B cell (primary cell): Measurements from ENCODE around the gene RAD9A. TPM values are rescaled to one million over a fixed set of nuclear protein-coding genes. Genes with fewer than 3 reads are reported as not detected.

Experiments
- ATAC-seq: fragments of 200-7000 bp; cut with Tn5 transposase; one replicate; pipeline ENCODE4 v1.10.0; 2021; ENCODE audit warnings: low read depth, mild to moderate bottlenecking, moderate number of reproducible peaks, moderate library complexity
- CTCF ChIA-PET: fragments of 350-600 bp; sonication (Branson Sonifier 250); formaldehyde crosslinking; loops from one replicate; lab custom pipeline; 2021; ENCODE audit warnings: antibody characterized with exemption, inconsistent platforms; lab: Charles Lee
- POLR2A ChIA-PET: fragments of 350-600 bp; sonication (Branson Sonifier 250); formaldehyde crosslinking; loops from one replicate; lab custom pipeline; 2021; ENCODE audit warnings: antibody characterized with exemption; lab: Charles Lee
- DNase-seq: peaks from one replicate; pipeline ENCODE4 v3.0.0; 2013
- H2AFZ ChIP-seq: 2 replicates; pipeline ENCODE4 v1.6.1; 2012; ENCODE audit warnings: mild to moderate bottlenecking, low read depth, low read length; ENCODE audit not compliant: insufficient read depth, poor library complexity, severe bottlenecking
- H3K27ac ChIP-seq, 2 donors: 1 replicate in 1 of 2; 2 replicates in 1 of 2; pipeline ENCODE4 v1.5.1; 2012 to 2013; ENCODE audit warnings: low read length in 2 of 2, mild to moderate bottlenecking in 2 of 2, moderate library complexity in 1 of 2
- H3K27me3 ChIP-seq, 4 experiments: fragments of 200-600 bp in 1 of 4; sonication (generic) in 1 of 4; replicated peaks in 1 of 4; 1 replicate in 2 of 4; 2 replicates in 2 of 4; pipeline versions ENCODE4 v1.6.1 to v1.7.0; 2013 to 2016; ENCODE audit warnings: low read length in 3 of 4, mild to moderate bottlenecking in 2 of 4, mixed read lengths in 1 of 4, moderate library complexity in 1 of 4; ENCODE audit not compliant: insufficient read depth in 4 of 4, control insufficient read depth in 3 of 4; ENCODE audit errors: control extremely low read depth in 1 of 4
- H3K36me3 ChIP-seq, 2 experiments: replicated peaks in 1 of 2; 1 replicate in 1 of 2; 2 replicates in 1 of 2; pipeline versions ENCODE4 v1.6.1 to v1.7.1; 2013; ENCODE audit warnings: low read length in 1 of 2; ENCODE audit not compliant: insufficient read depth in 2 of 2, control insufficient read depth in 1 of 2; ENCODE audit errors: control extremely low read depth in 1 of 2, extremely low read depth in 1 of 2
- H3K4me1 ChIP-seq, 2 donors: fragments of 200-600 bp in 1 of 2; sonication (generic) in 1 of 2; 1 replicate in 1 of 2; 2 replicates in 1 of 2; pipeline versions ENCODE4 v1.5.1 to v1.6.1; 2013 to 2017; ENCODE audit warnings: low read length in 2 of 2; ENCODE audit not compliant: control insufficient read depth in 2 of 2, insufficient read depth in 2 of 2
- H3K4me2 ChIP-seq: replicated peaks from 2 replicates; pipeline ENCODE3; 2012; ENCODE audit warnings: mild to moderate bottlenecking, low read depth, low read length; ENCODE audit not compliant: poor library complexity, severe bottlenecking
- H3K4me3 ChIP-seq, 5 experiments: fragments of 200-600 bp in 1 of 5; sonication (generic) in 1 of 5; 1 replicate in 3 of 5; 2 replicates in 2 of 5; pipeline versions ENCODE4 v1.5.1 to v1.7.0; 2011 to 2016; ENCODE audit warnings: low read length in 4 of 5, mild to moderate bottlenecking in 4 of 5, low read depth in 2 of 5, control low read depth in 1 of 5, moderate library complexity in 1 of 5; ENCODE audit not compliant: insufficient read depth in 1 of 5; ENCODE audit errors: control extremely low read depth in 1 of 5, extremely low read depth in 1 of 5
- H3K79me2 ChIP-seq: fragments of 200-600 bp; sonication (generic); one replicate; pipeline ENCODE4 v1.6.0; 2016; ENCODE audit warnings: low read length; ENCODE audit not compliant: control insufficient read depth, insufficient read depth
- H3K9ac ChIP-seq: fragments of 200-600 bp; sonication (generic); 2 replicates; pipeline ENCODE4 v1.6.1; 2017; ENCODE audit warnings: mild to moderate bottlenecking, low read length, moderate library complexity
- H3K9me3 ChIP-seq, 3 donors: one replicate each; pipeline versions ENCODE4 v1.6.1 to v1.7.1; 2013; ENCODE audit warnings: low read length in 2 of 3; ENCODE audit not compliant: control insufficient read depth in 2 of 3, insufficient read depth in 1 of 3; ENCODE audit errors: control extremely low read depth in 1 of 3
- H4K20me1 ChIP-seq: 2 replicates; pipeline ENCODE4 v1.6.0; 2012; ENCODE audit warnings: mild to moderate bottlenecking, low read length; ENCODE audit not compliant: insufficient read depth, control insufficient read depth, poor library complexity, severe bottlenecking
- H3K27ac Mint-ChIP-seq: one replicate; pipeline ENCODE4 v1.8.0; 2021; ENCODE audit warnings: mixed read lengths
- H3K27me3 Mint-ChIP-seq: one replicate; pipeline ENCODE4 v1.8.0; 2021; ENCODE audit warnings: mixed read lengths
- H3K4me1 Mint-ChIP-seq: one replicate; pipeline ENCODE4 v1.8.0; 2021; ENCODE audit warnings: mixed read lengths
- H3K4me3 Mint-ChIP-seq: one replicate; pipeline ENCODE4 v1.8.0; 2021; ENCODE audit warnings: mixed read lengths
- H3K9me3 Mint-ChIP-seq: one replicate; pipeline ENCODE4 v1.8.0; 2022; ENCODE audit warnings: mixed read lengths; ENCODE audit not compliant: insufficient read depth
- CTCF ChIP-seq: fragments of 200-600 bp; IDR thresholded peaks from one replicate; pipeline ENCODE4 v1.8.0; 2022; ENCODE audit warnings: antibody characterized with exemption, mild to moderate bottlenecking
- EZH2 ChIP-seq: IDR thresholded peaks from 2 replicates; pipeline ENCODE4 v1.6.1; 2012; ENCODE audit warnings: borderline replicate concordance, low read depth, mild to moderate bottlenecking, moderate library complexity, low read length; ENCODE audit not compliant: insufficient read depth, poor library complexity, severe bottlenecking
- WGBS: methylation state at CpG from one replicate; pipeline ENCODE4 v1.1.5; 2013; ENCODE audit warnings: missing lambda C conversion rate; ENCODE audit not compliant: insufficient coverage; 5-methylcytosine and 5-hydroxymethylcytosine counted together
- intact Hi-C: fragments of 100-400 bp; cut with micrococcal nuclease; formaldehyde crosslinking; loops from one replicate; pipeline ENCODE4 v1.10.0; 2022
- polyA plus RNA-seq: library from polyadenylated mRNA; depleted of rRNA; stranded (reverse); fragments of >200 nt; gene quantifications from 2 replicates; pipeline ENCODE4 v1.2.3, GENCODE V29; 2012
- total RNA-seq, 2 donors: library from RNA; stranded (reverse); fragments of 120-200 nt in 1 of 2; gene quantifications; 1 replicate in 1 of 2; 2 replicates in 1 of 2; pipeline versions ENCODE4 v1.2.3 to v1.2.4, GENCODE V29; 2013 to 2022

The RAD9A gene
- total and polyA plus RNA-seq, 2 donors (not counting 1 experiment from before 2014, with no cell fraction given): 50.6 to 76.8 TPM

GRCh38 chr11:67417425-67417824, 25.6 kb downstream of the RAD9A start:
- Histone ChIP-seq H3K4me1 (peaks cover 72 to 83% of the 10 kb centered on the region in 2 donors), H3K4me3 (peak overlapping the region in 2 of 5 experiments; percentile 7 to 21), H3K79me2 (peaks cover 26% of the 10 kb centered on the region), H3K27ac (peak overlapping the region; percentile 43 to 71), H3K36me3 (no peaks in the 10 kb centered on the region), H4K20me1 (no peaks in the 10 kb centered on the region), H3K9ac (peak overlapping the region; percentile 61), H3K27me3 (no peaks in the 10 kb centered on the region), H2AFZ (peak overlapping the region; percentile 23), H3K4me2 (peak overlapping the region; percentile 95), H3K9me3 (no peaks in the 10 kb centered on the region)
- Mint-ChIP-seq H3K27ac (peak overlapping the region; percentile 91), H3K4me1 (peaks cover 68% of the 10 kb centered on the region), H3K4me3 (peak overlapping the region; percentile 89), H3K9me3 (no peaks in the 10 kb centered on the region), H3K27me3 (no peaks in the 10 kb centered on the region)
- 86% methylated on average over 11 of the region's 12 CpGs for WGBS
- intact Hi-C loops: no loop called here
- no peak for ATAC-seq
- POLR2A ChIA-PET: interaction anchor here (0.8 to 10.7 kb wide), 11 partner anchors 9 to 117 kb away, joined by 3 to 195 read pairs (median 7); partner anchors contain the start of genes AIP, PPP1CA, PTPRCAP and RPS6KB2
- no peak for TF ChIP-seq CTCF
- TF ChIP-seq EZH2: no peak
- DNase-seq: no peak
- CTCF ChIA-PET: interaction anchor here (1.0 to 10.4 kb wide), 8 partner anchors 9 to 61 kb away, joined by 3 to 121 read pairs (median 6); partner anchors contain the start of genes PPP1CA, RPS6KB2, TBC1D10C and TMEM134
